Hepatocyte (in vitro differentiated cells): Measurements from ENCODE around the gene SMAP2. TPM values are rescaled to one million over a fixed set of nuclear protein-coding genes. Genes with fewer than 3 reads are reported as not detected.

ENCODE experiments used
- DNase-seq: peaks from one replicate; pipeline ENCODE4 v3.0.0-alpha.2; 2016; ENCODE audit warnings: low spot score
- H2AFZ ChIP-seq: fragments of 200-600 bp; sonication (generic); 2 replicates; pipeline ENCODE4 v1.6.0; 2016; ENCODE audit warnings: antibody characterized with exemption, mild to moderate bottlenecking
- H3K27ac ChIP-seq: fragments of 200-600 bp; sonication (generic); 2 replicates; pipeline ENCODE4 v1.5.1; 2016; ENCODE audit warnings: mild to moderate bottlenecking
- H3K27me3 ChIP-seq: fragments of 200-600 bp; sonication (generic); 2 replicates; pipeline ENCODE4 v1.6.1; 2016
- H3K36me3 ChIP-seq: fragments of 200-600 bp; sonication (generic); replicated peaks from 2 replicates; pipeline ENCODE4 v1.5.1; 2016; ENCODE audit warnings: low read depth; ENCODE audit not compliant: insufficient read depth
- H3K4me1 ChIP-seq: fragments of 200-600 bp; sonication (generic); 2 replicates; pipeline ENCODE4 v1.5.1; 2016; ENCODE audit warnings: mild to moderate bottlenecking, moderate library complexity; ENCODE audit not compliant: insufficient read depth
- H3K4me2 ChIP-seq: fragments of 200-600 bp; sonication (generic); 2 replicates; pipeline ENCODE4 v1.6.0; 2016
- H3K4me3 ChIP-seq: fragments of 200-600 bp; sonication (generic); 2 replicates; pipeline ENCODE4 v1.5.1; 2016; ENCODE audit warnings: mild to moderate bottlenecking
- H3K79me2 ChIP-seq: fragments of 200-600 bp; sonication (generic); 2 replicates; pipeline ENCODE4 v1.6.0; 2017; ENCODE audit warnings: mild to moderate bottlenecking
- H3K9me2 ChIP-seq: fragments of 200-600 bp; sonication (generic); replicated peaks from 2 replicates; pipeline ENCODE4 v1.6.0; 2017; ENCODE audit warnings: mild to moderate bottlenecking; ENCODE audit not compliant: insufficient read depth
- H3K9me3 ChIP-seq: fragments of 200-600 bp; sonication (generic); 2 replicates; pipeline ENCODE4 v1.5.1; 2016; ENCODE audit warnings: low read depth, mild to moderate bottlenecking
- H4K20me1 ChIP-seq: fragments of 200-600 bp; sonication (generic); 2 replicates; pipeline ENCODE4 v1.6.0; 2016; ENCODE audit warnings: mild to moderate bottlenecking; ENCODE audit not compliant: insufficient read depth, poor library complexity, severe bottlenecking
- EZH2 ChIP-seq: fragments of 200-600 bp; sonication (generic); IDR thresholded peaks from 2 replicates; pipeline ENCODE4 v1.6.1; 2016; ENCODE audit warnings: antibody characterized with exemption, mild to moderate bottlenecking, borderline replicate concordance
- EZH2phosphoT487 ChIP-seq: fragments of 200-600 bp; sonication (generic); IDR thresholded peaks from one replicate; pipeline ENCODE4 v1.6.1; 2018; ENCODE audit warnings: antibody characterized with exemption, mild to moderate bottlenecking, low read depth, moderate library complexity; ENCODE audit not compliant: unreplicated experiment, severe bottlenecking
- WGBS: methylation state at CpG from one replicate; pipeline ENCODE4 v1.1.6; 2016; ENCODE audit warnings: low lambda C conversion rate; ENCODE audit errors: missing lambda C conversion rate; 5-methylcytosine and 5-hydroxymethylcytosine counted together
- polyA plus RNA-seq: library from polyadenylated mRNA; unstranded; fragments of >200 nt; fragmentation: Nextera tagmentation; extraction: Ambion mirVana; gene quantifications from 2 replicates; pipeline ENCODE4 v1.2.1, GENCODE V29; 2016
- total RNA-seq: library from RNA; depleted of rRNA; stranded (reverse); fragments of >200 nt; gene quantifications from 2 replicates; pipeline ENCODE4 v1.2.3, GENCODE V29; 2014
- TF ChIP-seq, protein P1 (sequence below): fragments of 200-600 bp; sonication (generic); IDR thresholded peaks from 2 replicates; pipeline ENCODE4 v1.5.1; 2016; ENCODE audit warnings: antibody characterized with exemption, mild to moderate bottlenecking; ENCODE audit not compliant: poor library complexity

Gene SMAP2
- total and polyA plus RNA-seq, 2 experiments from 2014 or later = 22.9 to 23.1 TPM

DNA sequence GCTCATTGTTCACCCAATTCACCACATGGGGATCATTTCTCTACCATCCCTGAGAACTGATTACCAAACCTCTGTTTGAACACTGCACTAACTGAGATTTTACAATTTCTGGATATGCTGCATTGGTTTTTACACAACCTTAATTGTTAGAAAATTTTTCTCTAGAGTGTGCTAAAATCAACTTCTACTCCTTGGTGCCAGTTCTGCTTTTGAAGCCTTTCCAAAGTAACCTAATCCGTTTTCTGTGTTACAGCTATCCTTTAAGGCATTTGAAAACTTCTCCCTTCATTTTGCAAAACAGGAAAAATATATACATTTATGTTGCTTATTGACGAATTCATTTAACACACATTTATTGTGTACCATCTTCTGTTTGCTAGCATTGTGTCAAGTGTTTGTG lies 23.7 kb downstream of the SMAP2 start:
- Histone ChIP-seq H3K4me2 (no peak overlapping the region), H4K20me1 (no peaks in the 10 kb centered on the region), H3K4me3 (no peak overlapping the region), H3K36me3 (no peaks in the 10 kb centered on the region), H2AFZ (no peak overlapping the region), H3K27ac (no peak overlapping the region), H3K9me2 (no peaks in the 10 kb centered on the region), H3K4me1 (peaks cover 5% of the 10 kb centered on the region), H3K27me3 (no peaks in the 10 kb centered on the region), H3K79me2 (peaks cover 87% of the 10 kb centered on the region), H3K9me3 (no peaks in the 10 kb centered on the region)
- no peak for DNase-seq
- 83% methylated on average over 2 of the region's 2 CpGs for whole genome bisulfite sequencing
- no peak for TF ChIP-seq EZH2phosphoT487
- TF ChIP-seq EZH2 = no peak
- TF ChIP-seq, protein P1, sequence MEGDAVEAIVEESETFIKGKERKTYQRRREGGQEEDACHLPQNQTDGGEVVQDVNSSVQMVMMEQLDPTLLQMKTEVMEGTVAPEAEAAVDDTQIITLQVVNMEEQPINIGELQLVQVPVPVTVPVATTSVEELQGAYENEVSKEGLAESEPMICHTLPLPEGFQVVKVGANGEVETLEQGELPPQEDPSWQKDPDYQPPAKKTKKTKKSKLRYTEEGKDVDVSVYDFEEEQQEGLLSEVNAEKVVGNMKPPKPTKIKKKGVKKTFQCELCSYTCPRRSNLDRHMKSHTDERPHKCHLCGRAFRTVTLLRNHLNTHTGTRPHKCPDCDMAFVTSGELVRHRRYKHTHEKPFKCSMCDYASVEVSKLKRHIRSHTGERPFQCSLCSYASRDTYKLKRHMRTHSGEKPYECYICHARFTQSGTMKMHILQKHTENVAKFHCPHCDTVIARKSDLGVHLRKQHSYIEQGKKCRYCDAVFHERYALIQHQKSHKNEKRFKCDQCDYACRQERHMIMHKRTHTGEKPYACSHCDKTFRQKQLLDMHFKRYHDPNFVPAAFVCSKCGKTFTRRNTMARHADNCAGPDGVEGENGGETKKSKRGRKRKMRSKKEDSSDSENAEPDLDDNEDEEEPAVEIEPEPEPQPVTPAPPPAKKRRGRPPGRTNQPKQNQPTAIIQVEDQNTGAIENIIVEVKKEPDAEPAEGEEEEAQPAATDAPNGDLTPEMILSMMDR = no peak

DNA sequence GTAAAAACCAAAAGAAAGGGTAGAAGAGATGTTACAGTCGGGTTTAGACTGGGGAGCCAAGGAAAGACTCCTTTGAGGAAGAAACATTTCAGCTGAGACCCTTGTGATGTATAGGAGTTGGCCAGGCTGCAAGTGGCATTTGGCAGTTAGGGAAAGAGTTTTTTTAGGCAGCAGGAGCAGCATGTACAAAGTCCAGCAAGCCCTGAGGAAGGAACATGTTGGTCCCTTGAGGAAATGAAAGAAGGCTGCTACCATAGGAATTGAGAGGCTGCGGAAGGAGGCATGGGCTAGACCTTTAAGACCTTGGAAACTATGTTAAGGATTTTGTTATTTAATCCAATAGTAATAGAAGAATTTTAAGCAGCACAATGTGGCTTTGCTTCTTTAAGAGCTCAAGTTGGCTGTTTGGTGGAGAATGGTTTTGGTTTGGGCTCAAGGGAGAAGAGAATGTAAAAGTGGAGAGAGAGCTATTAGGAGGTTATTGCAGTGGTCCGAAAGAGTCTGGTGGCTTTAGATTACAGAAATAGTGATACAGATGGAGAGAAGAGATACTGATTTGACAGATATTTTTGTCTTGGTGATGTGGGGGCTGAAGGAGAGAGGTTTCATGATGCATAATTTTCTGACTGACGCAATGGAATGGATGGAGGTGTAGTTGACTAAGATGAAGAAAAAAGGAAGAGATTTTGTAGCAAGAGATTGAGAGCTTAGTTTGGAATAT lies 26.6 kb downstream of the SMAP2 start:
- no peaks in the 10 kb centered on the region for H3K4me1 ChIP-seq
- no peak for DNase-seq
- WGBS = 96% methylated on average over 4 of the region's 4 CpGs
- H3K27me3 ChIP-seq = no peaks in the 10 kb centered on the region
- H3K27ac ChIP-seq = no peak overlapping the region
- no peaks in the 10 kb centered on the region for H4K20me1 ChIP-seq
- peaks cover 81% of the 10 kb centered on the region for H3K79me2 ChIP-seq
- no peak for TF ChIP-seq EZH2
- TF ChIP-seq, protein P1 = no peak
- no peak for TF ChIP-seq EZH2phosphoT487
- H3K36me3 ChIP-seq = no peaks in the 10 kb centered on the region
- no peaks in the 10 kb centered on the region for H3K9me3 ChIP-seq
- H3K9me2 ChIP-seq = no peaks in the 10 kb centered on the region
- H2AFZ ChIP-seq = no peak overlapping the region
- H3K4me2 ChIP-seq = no peak overlapping the region
- H3K4me3 ChIP-seq = no peak overlapping the region

DNA sequence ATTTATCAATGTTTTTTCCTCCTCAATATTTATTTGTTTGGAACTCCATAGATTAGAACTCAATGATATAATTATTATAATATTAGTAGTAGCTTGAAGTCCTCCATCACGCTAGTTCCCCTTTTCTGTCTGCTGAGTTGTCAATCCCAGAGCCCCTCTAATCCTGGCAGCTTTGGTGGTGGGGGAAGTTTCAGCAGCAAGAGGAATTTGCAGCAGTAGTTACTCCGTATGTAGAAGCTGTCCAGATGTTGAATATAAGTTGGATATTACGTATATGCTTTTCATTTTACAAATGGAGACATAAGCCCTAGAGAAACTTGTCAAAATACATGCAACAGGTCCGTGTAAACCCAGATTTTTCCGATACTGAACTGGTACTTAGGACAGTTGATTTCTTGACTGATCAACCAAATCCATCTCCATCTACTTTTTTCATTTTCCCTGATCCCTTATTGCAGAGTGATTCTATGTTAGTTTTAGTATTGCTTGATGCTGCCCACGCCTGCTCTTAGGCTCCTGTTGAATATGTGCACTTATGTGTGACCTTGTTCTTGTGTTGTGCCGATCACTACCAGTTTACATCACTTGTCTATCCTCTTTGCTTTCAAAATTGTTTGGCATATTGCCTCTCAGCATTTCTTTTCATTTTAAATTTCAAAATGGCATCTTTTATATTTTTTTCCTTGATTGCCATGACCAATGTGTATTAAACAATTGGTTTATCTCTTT lies 28.1 kb downstream of the SMAP2 start:
- no peak overlapping the region for H3K4me3 ChIP-seq
- no peaks in the 10 kb centered on the region for H3K27me3 ChIP-seq
- no peak for DNase-seq
- no peaks in the 10 kb centered on the region for H3K36me3 ChIP-seq
- H3K27ac ChIP-seq = no peak overlapping the region
- H2AFZ ChIP-seq = no peak overlapping the region
- no peaks in the 10 kb centered on the region for H3K9me2 ChIP-seq
- TF ChIP-seq, protein P1 = no peak
- TF ChIP-seq EZH2 = no peak
- no peak for TF ChIP-seq EZH2phosphoT487
- no peaks in the 10 kb centered on the region for H4K20me1 ChIP-seq
- peaks cover 80% of the 10 kb centered on the region for H3K79me2 ChIP-seq
- H3K4me1 ChIP-seq = no peaks in the 10 kb centered on the region
- 88% methylated on average over 7 of the region's 7 CpGs for WGBS
- H3K4me2 ChIP-seq = no peak overlapping the region
- no peaks in the 10 kb centered on the region for H3K9me3 ChIP-seq
